UCSD-AML1 (cell line): ENCODE measurements around the gene NAA15.
"Not testable (repeated sequence)": the region's sequence is repeated elsewhere in the genome, so short reads cannot be mapped to it uniquely, and the experiment has no call there.

ENCODE experiments used
- DNase-seq: peaks from one replicate; lab custom pipeline; 2025; ENCODE audit not compliant: unreplicated experiment; lab: John Stamatoyannopoulos, UW

The NAA15 gene

DNA sequence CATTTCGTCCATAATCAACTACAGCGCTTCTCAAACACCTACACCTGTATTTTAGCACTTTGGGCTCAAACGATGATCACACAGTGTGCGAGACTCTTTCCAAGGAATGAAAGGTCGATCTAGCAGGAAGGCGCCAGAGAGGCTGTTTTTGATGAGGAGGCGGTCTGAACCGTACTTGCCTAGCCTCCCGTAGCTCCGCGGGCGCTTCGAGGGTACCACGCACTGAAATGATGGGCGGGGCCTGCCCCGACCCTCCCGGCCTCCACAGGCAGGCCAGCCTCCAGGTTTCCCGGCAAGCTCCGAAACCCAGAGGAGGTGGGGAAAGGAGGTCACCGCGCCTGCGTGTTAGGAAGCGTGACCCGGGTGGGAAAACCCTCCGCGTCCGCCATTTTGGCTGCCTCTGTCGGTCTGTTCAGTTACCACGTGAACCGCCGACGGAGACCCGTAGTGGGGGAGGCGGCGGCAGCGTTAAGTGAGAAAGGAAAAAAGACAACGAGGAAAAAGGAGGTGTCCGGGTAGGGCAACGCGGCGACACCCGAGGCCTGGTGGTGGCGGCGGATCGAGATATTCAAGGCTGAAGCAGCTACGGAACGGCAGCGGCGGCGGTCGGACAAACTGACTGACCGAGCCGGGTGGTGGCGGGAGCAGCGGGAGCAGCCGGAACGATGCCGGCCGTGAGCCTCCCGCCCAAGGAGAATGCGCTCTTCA is at the start of gene NAA15:
Gene NAA15, plus strand, starts transcription at position 393 of the 708 bp plus-strand sequence. Its CDS starts 273 bp downstream, at position 666.
- DNase-seq: peak; percentile 99

DNA sequence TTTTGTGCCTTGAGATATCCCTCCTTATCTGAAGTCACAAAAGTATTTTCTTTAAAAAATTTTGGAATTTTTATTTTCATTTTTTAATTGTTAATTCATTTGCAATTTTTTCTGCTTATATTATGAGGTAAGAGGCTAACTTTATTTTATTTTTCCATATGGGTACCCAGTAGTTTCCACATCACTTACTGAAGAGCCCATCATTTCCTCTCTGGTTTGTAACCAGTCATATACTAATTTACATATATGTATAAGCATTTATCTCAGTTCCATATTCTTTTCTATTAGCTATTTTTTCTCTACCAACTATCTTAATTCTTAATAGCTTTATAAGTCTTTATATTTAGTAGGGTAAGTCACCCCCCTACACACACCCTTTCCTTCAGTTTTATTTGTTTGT is 48.3 kb upstream of the NAA15 start:
- no peak for DNase-seq

DNA sequence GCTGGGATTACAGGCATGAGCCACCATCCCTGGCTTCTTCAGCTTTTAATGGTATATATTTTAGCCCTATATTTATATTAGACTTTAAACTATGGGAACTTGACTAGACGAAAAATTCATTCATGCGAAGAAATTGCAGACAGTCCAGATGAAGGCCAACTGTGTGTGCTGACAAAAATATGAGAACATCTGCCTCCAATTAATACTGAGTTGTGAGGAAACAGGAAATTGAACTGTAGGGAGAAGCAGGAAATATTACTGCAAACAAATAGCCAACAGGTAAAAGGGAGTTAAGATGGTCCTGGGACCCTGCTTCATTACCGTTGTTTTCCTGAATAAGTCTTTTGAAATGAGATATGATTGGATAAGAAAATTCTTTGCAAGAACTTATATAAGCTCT is 47.6 kb upstream of the NAA15 start:
- DNase-seq: no peak

DNA sequence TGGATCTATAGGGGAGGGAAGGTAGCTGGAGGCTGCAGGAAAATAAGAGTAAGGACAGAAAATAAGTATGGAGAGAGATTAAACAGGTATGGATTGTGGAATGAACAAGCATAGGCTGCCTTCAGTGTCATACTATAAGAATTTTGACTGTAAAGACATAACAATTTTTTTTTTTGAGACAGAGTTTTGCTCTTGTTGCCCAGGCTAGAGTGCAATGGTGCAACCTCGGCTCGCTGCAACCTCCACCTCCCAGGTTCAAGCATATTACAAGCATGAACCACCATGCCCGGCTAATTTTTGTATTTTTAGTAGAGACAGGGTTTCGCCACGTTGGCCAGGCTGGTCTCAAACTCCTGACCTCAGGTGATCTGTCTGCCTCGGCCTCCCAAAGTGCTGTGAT is 45.7 kb upstream of the NAA15 start:
- DNase-seq: not testable (repeated sequence)

DNA sequence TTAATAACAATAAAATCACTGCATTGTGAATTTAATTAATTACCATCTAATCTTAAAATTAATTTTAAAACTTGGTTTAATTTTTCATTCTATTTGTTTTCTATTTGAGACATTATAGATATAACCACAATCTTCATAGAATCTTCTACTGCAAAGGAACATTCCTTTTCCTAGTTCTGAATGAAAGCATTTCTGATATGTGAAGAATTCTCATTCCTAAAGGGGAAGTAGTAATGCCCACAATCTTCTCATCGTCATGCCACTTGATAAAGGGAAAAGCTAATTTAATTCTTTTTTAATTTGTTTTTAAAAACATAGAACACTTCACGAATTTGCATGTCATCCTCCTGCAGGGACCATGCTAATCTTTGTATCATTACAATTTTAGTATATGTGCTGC is 45.0 kb upstream of the NAA15 start:
- no peak for DNase-seq

DNA sequence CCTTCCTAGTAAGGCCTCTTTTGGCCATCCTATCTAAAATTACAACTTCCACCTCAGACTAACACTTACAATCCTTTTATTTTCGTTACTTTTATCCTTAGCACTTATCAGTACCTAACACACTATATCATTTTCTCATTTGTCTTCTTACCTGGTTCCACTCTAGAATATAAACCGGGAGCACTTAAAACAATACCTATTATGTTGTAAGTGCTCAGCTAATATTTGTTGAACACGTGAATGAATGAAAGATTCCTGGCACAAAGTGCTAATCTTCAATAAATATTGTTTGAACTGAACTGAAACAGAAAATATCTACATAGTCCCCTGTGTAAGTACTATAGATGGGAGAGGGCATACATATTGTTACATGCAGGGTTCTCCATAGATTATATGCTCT is 35.7 kb upstream of the NAA15 start:
- no peak for DNase-seq

DNA sequence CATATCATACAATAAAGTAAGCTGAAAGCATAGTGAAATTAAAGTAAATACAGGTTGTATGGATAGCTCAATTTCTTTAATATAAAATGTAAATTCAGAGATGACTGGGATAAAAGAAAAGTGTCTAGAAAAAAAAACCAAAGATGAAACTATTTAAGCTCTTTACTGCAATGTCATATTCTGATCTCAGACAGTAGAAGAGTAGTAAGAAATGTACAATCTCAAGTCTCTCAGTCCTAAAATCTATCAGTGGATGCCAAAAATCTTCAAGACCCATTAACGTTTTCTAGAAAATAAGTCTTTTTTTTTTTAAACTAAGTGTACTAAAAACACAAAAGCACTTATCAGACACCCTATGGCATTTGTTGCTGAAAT is 35.1 kb upstream of the NAA15 start:
- DNase-seq: no peak

DNA sequence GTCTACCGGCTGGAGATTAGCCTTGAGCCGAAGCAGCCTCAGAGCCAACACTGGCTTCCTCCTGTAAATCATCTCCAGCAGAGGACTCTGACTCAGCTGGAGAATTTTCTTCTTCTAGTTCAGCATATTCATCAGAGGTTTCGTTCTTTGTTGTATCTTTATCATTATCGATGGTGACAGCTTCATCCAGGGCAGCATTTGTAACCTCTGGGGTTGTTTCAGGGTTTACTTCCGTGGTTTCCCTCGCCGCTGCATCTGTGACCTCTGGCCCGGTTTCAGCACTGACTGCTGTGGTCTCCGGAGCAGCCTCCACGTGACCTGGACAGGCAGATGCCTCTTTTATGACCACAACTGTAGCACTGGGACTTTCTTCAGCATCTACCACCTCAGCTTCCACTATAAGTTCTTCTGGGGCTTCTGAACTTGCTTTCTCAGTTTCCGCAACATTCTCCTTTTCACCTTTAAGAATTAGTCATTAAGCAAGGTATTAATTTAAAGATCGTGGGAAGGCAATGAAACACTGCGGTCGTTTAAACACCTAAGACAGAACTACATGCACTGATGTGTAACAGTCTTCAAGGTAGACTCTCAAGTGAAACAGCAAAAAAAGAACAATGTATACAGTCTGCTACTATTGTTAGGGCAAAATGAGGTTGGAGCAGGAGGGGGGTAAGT is 34.6 kb upstream of the NAA15 start:
- DNase-seq: peak; percentile 43

DNA sequence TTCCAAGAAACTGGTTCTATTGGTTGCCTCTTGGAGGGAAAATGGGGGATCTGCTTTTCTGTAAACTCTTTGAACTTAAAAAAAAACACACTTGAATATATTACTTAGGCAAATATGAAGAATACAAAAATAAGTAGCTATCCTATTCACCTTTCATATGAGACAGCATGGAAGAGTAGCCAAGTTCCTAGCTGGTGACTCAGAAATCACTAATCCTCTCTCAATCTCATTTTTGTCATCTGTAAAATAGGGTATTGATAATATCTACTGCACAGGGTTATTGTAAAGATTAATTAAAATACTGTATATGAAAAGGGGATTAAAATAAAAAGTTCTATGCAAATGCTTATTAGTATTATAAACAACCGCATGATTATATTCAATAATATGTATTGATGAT is 34.0 kb upstream of the NAA15 start:
- no peak for DNase-seq

DNA sequence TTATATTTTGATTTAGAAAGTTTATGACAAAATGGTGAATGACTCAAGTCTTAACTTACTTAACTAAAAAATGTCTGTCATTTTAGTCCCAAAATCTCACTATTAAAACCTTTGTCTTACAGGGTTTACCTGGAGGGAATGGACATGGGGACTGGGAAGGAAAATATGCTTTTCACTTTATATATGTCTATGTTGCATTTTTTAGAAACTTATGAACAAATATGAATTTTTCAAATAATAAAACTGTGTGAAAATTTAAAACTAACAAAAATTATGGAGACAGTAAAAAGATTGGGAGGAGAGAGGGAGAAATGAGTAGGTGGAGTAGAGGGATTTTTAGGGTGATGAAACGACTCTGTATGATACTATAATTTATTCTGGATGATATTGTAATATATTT is 27.5 kb upstream of the NAA15 start:
- DNase-seq: no peak

DNA sequence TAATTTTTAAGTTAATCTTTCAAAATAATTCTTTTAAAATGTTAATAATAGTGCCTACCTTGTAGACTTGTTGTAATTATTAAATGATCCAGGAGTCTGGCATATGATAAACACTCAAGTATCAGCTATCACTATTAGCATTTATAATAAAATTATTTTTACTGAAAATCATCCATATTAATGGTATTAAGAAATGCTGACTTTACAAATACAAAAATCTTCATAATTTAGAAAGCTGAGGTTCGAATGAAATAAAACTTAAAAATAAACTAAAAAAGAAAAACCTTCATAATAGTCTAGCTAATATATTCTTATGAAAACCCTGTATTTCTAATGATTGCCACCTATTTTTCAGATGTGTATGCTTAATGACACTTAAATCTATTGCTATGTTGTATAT is 26.5 kb upstream of the NAA15 start:
- DNase-seq: no peak

DNA sequence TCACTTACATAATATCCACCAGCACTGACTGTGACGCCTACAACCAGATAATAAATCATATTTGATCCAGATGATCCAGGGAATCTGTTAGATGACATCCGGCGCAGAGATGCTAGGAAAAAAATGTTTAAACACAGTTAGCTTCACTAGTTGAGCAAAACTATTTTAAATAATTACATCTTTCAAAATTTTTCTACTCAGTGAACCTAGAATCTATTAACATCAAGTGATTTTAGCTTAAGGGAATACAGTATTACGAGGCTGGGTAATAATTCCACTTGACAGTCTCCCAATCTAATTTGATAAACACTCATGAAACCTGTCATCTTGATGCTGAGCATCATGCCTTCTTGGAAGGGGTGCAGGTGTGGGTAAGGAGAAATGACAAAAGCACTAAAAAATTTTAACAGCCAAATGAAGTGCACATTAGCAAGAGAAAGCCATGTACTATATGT is 26.0 kb upstream of the NAA15 start:
- DNase-seq: no peak

DNA sequence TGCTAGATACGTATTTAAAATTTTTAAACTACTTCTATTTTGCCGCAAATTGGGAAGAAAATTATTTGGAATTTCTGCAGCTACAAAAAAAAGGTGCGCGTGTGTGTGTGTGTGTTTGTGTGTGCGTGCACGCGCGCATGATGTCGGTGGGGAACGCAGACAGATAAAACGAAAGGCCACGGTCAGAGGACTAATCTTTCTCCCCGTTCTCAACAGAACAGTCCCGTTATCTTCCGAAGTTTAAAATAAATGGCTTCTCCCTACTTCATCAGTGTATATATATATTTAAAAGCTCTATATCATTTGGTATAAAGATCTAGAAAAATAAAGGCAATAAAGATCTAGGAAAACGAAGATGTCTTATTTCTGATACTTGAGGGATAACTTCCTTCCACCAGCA is 22.8 kb upstream of the NAA15 start:
- no peak for DNase-seq

DNA sequence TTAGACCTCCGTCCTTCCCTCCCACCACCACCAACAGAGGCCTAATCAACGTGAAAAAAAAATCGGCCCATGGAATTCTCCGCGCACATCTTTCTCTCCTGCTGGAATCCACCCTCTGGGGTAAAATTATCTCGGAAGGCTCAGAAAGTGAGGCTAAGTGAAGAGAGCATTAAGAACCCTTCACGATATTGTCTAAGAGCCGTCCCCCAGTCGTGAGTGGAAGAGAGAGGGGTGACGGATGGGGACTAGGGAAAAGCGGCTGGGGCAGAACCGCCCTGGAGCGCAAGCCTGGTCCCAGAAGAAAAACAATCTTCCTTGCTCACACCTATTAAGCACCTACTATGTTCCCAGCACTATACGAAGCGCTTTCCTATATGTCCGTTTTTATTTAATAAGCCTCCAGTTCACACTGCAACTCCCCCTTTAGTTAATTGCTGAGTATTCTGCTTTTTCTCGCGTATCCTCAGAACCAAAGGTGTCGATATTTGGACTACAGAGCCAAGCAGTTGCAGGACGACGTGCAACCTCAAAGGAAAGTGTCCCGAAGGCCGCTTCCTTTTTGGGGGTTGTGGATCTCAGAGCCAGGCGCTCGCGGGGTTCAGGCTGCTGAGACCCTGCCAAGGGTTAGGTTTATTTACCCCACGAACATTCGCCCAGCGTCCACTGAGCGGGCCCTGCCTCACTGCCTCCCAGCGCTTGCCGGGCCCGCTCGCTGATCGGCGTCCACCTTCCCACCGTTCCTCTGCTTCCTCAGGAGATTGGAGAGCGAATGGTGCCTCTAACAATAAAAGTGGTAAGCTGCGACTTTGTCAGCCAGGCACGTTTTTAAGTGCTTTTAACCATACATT is 22.2 kb upstream of the NAA15 start:
- no peak for DNase-seq

DNA sequence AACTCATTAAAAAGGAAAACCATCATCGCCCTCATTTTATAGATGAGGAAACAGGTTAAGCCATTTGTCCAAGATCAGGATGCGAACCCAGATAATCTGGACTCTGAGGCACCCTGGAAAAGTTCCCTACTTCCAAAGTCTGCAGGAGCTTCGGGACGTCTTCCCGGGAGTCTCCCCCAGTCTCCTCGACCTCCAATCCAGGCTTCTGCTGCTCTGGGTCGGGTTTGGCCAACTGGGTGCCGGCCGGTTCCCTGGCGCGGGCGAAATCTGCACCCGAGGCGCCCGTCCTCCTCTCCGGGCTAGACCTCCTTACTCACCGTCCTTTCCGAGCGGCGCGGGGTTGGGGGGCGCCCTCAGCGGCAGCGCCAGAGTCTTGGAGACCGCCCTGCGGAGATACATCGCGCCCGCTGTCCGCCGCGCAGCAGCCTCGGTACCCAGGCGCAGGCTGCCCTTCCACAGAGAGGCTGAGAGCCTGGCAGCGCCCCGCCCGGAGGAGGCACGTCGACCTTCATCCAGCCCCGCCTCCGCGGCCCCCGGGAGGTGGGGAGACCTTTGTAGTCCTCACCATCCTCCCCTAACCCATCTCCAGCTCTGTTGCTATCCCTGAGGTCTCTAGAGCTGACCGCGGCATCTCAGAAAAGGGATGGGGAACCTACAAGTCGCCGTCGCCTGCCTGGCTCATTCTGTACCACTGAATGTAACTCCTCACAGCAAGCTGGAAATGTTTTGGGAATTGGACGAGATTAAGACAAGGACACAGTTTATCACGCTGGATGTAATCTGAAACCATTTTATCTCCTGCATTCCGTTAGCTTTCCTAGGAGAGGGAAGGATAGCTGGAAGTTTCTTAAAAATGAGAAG is 21.3 kb upstream of the NAA15 start, which contains the start of gene MGARP:
Gene MGARP, minus strand, starts transcription at position 466 of the 861 bp plus-strand sequence. Its CDS starts 67 bp downstream, at position 399.
- no peak for DNase-seq

DNA sequence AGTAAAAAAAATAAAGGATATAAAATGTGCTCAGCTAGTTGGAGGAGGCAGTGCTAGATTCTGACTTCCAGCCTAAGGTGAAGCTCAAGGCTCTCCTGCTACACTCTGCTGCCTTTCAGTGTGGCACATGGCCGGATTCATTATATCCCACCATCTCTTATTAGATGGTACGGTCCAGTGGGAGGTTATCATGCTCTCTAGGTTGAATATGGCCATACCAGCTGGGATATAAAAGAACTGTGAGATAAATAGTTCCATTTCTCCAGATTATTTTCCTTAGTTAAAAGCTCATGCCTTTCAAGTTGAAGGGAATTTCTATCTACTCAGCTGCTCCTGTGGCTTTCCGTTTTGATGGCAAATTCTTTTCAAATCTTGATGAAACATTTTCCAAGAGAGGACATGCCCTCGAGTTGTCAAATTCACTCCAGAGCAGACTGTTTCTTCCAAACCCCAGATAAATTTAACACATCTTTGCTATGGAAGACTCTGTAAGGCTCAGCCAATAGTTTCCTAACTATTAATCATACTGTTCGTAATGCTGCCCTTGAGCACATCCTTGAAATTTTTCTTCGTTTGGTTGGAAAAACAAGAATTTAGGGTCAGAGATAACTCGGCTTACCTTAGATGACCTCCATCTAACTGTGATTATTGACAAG is 19.1 kb upstream of the NAA15 start:
- no peak for DNase-seq

DNA sequence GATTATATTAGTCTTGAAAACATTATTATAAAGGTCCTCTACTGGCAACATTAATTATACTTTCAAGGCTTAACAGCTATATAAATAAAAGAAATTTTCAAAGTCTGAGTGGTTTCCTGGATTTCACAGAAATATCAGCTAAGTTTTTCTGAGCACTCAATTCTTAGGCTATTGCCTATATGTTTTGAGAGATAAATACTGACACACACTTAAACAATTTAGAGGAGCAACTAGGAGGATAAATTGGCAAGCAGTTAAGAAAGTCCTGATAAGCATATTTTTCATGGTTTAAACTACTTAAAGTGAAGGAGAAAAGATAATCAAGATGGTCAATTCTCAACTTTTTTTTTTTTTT is 18.6 kb upstream of the NAA15 start:
- no peak for DNase-seq

DNA sequence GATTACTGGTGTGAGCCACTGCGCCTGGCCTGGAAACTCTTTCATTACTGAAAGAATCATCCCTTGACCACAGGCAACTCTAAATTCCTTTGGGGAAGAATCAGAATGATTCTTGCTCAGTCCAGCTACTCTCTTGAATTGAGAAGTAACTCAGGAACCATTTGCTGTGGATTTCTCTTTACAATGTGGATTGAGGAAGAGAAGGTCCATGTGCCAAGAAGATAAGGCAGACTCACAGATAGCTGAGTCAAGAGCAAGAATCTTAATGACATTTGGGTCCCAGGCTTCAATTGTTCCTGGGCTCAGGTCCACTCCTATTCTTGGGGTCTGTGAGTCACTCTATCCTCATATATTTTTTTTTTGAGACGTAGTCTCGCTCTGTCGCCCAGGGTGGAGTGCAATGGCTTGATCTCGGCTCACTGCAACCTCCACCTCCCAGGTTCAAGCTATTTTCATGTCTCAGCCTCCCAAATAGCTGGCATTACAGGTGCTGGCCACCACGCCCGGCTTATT is 15.1 kb upstream of the NAA15 start:
- DNase-seq: no peak

DNA sequence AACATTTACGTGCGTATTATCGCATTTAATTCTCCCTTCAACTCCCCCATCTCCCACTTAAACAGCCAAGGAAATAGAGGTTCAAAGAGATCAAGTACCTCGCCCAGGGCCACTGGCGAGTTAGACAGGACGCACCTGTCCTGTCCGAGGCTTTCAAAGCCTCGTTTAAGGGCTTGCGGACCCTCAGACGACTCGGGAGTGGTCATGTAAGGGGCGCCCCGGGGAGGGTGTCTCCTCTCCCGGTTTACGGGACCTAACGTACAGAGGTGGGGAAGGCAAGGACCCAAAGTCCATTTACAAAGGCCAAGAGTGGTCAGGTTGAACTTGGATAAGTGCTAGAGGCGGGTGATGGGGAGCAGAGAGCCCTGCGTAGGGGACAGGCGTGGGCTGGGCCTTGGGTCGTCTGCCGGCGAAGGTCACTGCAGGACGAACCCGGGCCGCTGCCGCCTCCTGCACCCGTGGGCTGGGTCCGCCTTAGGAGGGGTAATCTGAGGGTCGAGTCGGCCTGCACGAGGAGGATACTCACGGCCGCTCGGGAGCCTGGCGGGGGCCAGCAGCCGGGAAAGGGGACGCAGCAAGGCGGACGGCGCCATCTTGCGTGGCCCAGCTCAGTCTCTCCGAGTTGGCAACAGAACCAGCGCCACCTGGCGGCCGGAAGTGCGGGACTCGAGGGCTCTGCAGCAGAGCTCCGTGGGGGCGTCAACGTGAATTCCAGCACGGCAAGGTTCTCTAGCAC is 5.9 kb upstream of the NAA15 start:
- peak; percentile 95 for DNase-seq

DNA sequence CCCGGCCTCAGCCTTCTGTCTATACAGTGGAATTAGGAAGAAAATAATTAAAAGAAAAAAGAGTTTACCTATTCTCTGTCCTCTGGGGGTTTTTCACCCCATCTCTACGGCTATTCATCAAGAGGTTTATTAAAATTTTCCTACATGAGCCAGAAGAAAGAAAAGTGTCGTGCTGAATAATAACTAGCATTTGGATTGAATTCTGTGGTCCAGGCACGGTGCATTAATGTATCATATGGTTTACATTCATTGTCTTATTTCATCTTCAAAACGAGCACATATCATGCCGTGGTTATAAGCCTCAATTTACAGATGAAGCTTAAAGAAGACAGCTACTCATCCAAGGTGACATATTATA is 5.4 kb upstream of the NAA15 start:
- DNase-seq: no peak
